PC-9 (cell line): ENCODE data around the gene ZNF148.

ENCODE experiments used
- EZH2 ChIP-seq: fragments of 200-600 bp; sonication (generic); IDR thresholded peaks from 2 replicates; pipeline ENCODE4 v1.8.0; 2017; ENCODE audit warnings: antibody characterized with exemption, low read depth
- TF ChIP-seq, protein P1 (sequence below): fragments of 200-600 bp; sonication (generic); conservative IDR thresholded peaks from 2 replicates; pipeline ENCODE4 v1.6.1; 2017; ENCODE audit warnings: mixed run types, antibody characterized with exemption, mild to moderate bottlenecking, moderate library complexity

DNA sequence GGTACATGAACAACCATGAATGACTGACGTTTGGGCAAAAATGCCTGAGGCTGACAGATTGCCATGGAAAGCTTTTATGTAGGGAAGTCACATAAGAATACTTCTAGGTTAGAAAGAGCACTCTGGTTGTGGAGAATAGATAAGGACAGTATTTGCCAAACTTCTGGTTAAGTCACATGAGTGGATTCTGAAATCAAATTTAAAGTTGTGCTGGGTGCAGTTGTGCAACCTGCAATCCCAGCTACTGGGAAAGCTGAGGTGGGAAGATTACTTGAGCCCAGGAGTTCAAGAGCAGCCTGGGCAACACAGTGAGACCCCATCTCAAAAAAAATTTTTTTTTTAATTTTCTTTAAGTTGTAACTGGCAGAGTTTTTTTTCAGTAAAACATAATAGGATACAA, 7.2 kb upstream of the ZNF148 start:
- TF ChIP-seq, protein P1, sequence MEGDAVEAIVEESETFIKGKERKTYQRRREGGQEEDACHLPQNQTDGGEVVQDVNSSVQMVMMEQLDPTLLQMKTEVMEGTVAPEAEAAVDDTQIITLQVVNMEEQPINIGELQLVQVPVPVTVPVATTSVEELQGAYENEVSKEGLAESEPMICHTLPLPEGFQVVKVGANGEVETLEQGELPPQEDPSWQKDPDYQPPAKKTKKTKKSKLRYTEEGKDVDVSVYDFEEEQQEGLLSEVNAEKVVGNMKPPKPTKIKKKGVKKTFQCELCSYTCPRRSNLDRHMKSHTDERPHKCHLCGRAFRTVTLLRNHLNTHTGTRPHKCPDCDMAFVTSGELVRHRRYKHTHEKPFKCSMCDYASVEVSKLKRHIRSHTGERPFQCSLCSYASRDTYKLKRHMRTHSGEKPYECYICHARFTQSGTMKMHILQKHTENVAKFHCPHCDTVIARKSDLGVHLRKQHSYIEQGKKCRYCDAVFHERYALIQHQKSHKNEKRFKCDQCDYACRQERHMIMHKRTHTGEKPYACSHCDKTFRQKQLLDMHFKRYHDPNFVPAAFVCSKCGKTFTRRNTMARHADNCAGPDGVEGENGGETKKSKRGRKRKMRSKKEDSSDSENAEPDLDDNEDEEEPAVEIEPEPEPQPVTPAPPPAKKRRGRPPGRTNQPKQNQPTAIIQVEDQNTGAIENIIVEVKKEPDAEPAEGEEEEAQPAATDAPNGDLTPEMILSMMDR = no peak
- no peak for TF ChIP-seq EZH2
